Activated T-helper 2 cell treated with anti-CD3 and anti-CD28 coated beads, Interferon-gamma antibody, Interleukin-2, Interleukin-4, amounts not matched to agents 10 μg/mL and 5 μg/mL and 100 μg/mL, durations not matched to agents 14 hours and 24 hours and 36 hours (primary cell): ENCODE results near the gene USP3. TPM values are rescaled to one million over a fixed set of nuclear protein-coding genes. Genes with fewer than 3 reads are reported as not detected.

Experiments used
- DNase-seq: peaks from one replicate; pipeline ENCODE4 v3.0.0; 2021; ENCODE audit warnings: low spot score
- H3K27ac Mint-ChIP-seq: one replicate; pipeline ENCODE4 v1.8.0; 2021; ENCODE audit warnings: mixed read lengths
- H3K27me3 Mint-ChIP-seq: one replicate; pipeline ENCODE4 v1.8.0; 2021; ENCODE audit warnings: low read depth, mixed read lengths
- H3K36me3 Mint-ChIP-seq: one replicate; pipeline ENCODE4 v1.8.0; 2021; ENCODE audit warnings: low read depth, mixed read lengths
- H3K4me1 Mint-ChIP-seq: one replicate; pipeline ENCODE4 v1.8.0; 2021; ENCODE audit warnings: low read depth, mixed read lengths
- H3K4me3 Mint-ChIP-seq: one replicate; pipeline ENCODE4 v1.8.0; 2021; ENCODE audit warnings: low read depth, mild to moderate bottlenecking, moderate library complexity, mixed read lengths
- H3K9me3 Mint-ChIP-seq: one replicate; pipeline ENCODE4 v1.8.0; 2021; ENCODE audit warnings: mixed read lengths
- intact Hi-C: fragments of 100-400 bp; cut with micrococcal nuclease; formaldehyde crosslinking; loops from one replicate; pipeline ENCODE4 v1.15.1; 2023
- total RNA-seq: library from RNA; stranded (reverse); gene quantifications from 2 replicates; pipeline ENCODE4 v1.2.3, GENCODE V29; 2022

Gene USP3
- total RNA-seq, 1 donor from 2014 or later = 47.6 TPM

DNA sequence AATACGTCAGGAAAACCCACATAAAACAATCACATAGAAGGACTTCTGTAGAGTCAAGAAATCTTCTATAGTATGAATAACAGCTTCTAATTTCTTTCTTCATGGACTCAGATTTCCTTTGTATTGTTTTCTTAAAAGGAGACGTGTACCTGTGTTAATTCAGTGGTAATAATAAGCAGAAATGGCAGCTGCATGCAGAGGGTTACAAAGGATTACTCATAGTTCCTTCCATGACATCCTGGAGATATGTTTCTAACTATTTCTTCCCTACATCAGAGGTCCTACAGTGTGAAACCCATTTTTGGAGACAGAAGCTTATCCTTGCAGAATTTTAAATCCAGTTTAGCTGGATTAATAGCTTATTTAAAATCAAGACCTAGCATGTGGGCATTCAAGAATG is 128.9 kb downstream of the USP3 start:
- Mint-ChIP-seq H3K9me3 (no peaks in the 10 kb centered on the region), H3K27ac (no peak overlapping the region), H3K27me3 (no peaks in the 10 kb centered on the region), H3K4me3 (no peak overlapping the region), H3K36me3 (peaks cover 78% of the 10 kb centered on the region), H3K4me1 (peaks cover 6% of the 10 kb centered on the region)
- DNase-seq = no peak
- intact Hi-C loops = no loop called here

DNA sequence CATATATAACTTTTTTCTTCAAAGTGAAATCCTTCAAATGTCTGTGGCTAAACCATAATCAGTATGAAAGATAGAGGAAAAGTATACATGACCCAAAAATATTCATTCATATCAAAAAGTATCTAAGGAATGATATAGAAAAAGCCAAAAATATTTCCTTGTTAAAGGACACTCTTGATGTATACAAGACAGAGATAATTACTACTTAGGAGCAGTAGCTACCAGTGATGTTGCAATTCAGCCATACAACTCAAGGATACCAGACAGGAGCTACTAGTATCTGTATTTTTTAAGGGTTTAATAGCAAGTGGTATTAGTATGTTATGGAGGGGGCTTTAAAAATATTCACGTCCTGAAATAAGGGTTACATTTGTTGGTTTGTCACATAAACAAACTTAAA is 129.8 kb downstream of the USP3 start:
- Mint-ChIP-seq H3K4me1 (peaks cover 12% of the 10 kb centered on the region), H3K27me3 (no peaks in the 10 kb centered on the region), H3K36me3 (peaks cover 78% of the 10 kb centered on the region), H3K9me3 (no peaks in the 10 kb centered on the region), H3K4me3 (no peak overlapping the region), H3K27ac (no peak overlapping the region)
- DNase-seq = no peak
- intact Hi-C loops = no loop called here

DNA sequence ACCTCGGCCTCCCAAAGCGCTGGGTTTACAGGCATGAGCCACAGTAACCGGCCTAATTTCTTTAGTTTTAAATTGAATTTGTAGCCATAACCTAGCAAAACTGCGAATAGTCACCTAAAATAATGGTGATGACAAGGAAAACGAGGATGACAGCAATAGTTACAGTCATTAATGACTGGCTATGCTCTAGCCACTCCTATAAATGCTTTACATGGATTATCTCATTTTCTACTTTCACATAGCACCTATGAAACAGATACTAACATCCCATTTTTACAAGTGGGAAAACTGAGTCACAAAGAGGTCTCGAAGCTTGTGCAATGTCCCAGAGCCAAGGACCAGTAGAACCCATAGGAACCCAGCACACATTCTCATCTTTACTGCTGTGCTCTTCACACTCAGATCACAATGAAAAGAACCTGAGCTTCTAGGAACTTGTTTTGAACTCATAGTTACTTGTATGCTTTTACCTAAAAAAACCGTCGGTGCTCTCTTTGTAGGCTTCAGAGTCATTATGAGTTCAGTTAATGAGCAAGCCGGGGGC is 132.2 kb downstream of the USP3 start:
- Mint-ChIP-seq H3K27ac (no peak overlapping the region), H3K4me3 (no peak overlapping the region), H3K4me1 (peaks cover 14% of the 10 kb centered on the region), H3K36me3 (peaks cover 78% of the 10 kb centered on the region), H3K27me3 (no peaks in the 10 kb centered on the region), H3K9me3 (no peaks in the 10 kb centered on the region)
- no peak for DNase-seq
- intact Hi-C loops = no loop called here

DNA sequence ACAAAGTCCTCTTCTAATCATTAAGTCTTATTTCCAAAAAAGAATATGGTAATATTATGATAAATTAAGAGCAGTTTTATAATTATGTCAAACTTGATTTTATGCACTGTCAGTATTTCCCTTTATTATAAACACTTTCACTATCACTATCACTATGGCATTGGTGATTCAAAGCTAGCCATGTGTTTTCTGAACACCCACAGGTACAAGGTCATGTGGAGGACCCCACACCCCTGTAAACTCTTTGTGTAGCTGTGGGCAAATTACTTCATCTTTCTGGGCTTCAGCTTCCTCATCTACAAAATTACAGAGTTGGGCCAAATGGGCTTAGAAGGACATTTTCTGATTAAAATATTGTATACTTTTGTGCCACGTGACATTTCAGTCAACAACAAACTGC is 134.4 kb downstream of the USP3 start:
- Mint-ChIP-seq H3K4me1 (peaks cover 14% of the 10 kb centered on the region), H3K4me3 (no peak overlapping the region), H3K27me3 (no peaks in the 10 kb centered on the region), H3K9me3 (no peaks in the 10 kb centered on the region), H3K27ac (no peak overlapping the region), H3K36me3 (peaks cover 71% of the 10 kb centered on the region)
- DNase-seq = no peak
- intact Hi-C loops = no loop called here

DNA sequence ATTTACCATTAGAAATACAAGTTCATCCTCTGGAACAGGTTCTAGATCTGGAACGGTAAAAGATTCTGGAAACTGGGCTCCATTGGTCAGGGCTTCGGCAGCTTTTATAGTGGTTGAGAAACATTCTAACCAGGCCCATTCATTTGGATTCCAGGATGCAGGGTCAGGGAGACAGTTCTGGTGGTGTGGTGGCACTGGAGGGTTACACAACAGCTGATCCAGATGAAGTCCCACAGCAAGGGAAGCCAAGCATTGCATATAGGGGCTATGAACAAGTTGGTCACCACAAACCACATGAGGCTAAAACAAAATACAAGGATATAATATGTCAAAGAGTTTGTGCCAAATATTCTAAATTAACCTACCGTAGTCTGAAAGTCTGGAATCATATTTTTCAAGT is 135.8 kb downstream of the USP3 start:
- intact Hi-C loops = no loop called here
- no peak for DNase-seq
- H3K9me3 Mint-ChIP-seq = no peaks in the 10 kb centered on the region
- peaks cover 69% of the 10 kb centered on the region for H3K36me3 Mint-ChIP-seq
- peaks cover 16% of the 10 kb centered on the region for H3K4me1 Mint-ChIP-seq
- H3K27me3 Mint-ChIP-seq = no peaks in the 10 kb centered on the region
- no peak overlapping the region for H3K27ac Mint-ChIP-seq
- H3K4me3 Mint-ChIP-seq = no peak overlapping the region

Other genes starting within 250 kb of the USP3 start
- gene APH1B, start 227.0 kb upstream of the USP3 start, total RNA-seq = 9.5 and 9.8 TPM in 2 replicates
- gene CA12, start 122.7 kb upstream of the USP3 start, total RNA-seq = 0.46 TPM in 2 replicates
- gene FBXL22, start 92.8 kb downstream of the USP3 start, total RNA-seq = 0.71 and 0.78 TPM in 2 replicates